NCI-H345 (cell line): ENCODE data around the gene KCTD20.
"Not testable (repeated sequence)": the region's sequence is repeated elsewhere in the genome, so short reads cannot be mapped to it uniquely, and the experiment has no call there.

Experiments used
- DNase-seq: peaks from one replicate; lab custom pipeline; 2025; lab: John Stamatoyannopoulos, UW

KCTD20 gene

DNA sequence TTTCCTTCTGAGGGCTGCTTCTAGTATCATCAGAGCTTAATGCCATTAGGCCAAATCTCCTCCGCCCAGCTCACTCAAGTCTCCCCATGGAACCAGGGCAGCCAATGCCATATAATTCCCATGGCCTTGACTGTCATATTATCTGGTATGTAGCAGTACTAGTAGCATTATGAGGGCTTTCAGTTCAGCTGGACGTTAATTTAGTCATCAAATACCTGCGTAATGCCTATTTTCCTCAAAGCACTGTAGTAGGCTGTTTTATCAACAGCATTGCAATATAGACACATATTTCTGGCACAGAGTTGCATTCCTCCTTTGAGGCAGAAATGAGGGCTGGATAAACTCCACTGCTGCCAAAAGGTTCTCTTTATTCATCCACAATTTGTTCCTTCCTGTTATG, 1.7 kb downstream of the KCTD20 start:
- DNase-seq: no peak

DNA sequence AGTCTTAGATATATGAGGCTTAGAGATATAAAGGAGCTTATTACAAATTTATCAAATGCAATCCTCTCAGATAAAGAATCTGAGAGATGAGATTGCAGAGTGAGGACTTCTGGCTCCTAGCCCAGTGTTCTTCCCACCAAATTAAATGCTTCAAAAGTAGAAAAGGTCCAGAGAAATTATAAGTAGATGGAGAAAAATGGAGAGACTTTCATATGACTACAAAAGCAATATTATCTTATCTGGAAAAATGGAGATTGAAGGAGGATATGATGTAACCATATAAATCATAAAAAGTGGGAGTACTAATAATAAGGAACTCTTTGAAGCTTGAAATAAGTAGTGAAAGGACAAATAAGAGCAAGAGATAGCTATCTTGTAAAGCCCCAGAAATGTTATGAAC, 2.8 kb downstream of the KCTD20 start:
- no peak for DNase-seq

DNA sequence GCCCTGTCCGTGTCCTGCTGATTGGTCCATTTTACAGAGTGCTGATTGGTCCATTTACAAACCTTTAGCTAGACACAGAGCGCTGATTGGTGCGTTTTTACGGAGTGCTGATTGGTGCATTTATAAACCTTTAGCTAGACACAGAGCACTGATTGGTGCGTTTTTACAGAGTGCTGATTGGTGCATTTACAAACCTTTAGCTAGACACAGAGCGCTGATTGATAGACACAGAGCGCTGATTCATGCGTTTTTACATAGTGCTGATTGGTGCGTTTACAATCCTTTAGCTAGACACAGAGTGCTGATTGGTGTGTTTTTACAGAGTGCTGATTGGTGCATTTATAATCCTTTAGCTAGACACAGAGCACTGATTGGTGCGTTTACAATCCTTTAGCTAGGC, 6.4 kb downstream of the KCTD20 start:
- DNase-seq: not testable (repeated sequence)

DNA sequence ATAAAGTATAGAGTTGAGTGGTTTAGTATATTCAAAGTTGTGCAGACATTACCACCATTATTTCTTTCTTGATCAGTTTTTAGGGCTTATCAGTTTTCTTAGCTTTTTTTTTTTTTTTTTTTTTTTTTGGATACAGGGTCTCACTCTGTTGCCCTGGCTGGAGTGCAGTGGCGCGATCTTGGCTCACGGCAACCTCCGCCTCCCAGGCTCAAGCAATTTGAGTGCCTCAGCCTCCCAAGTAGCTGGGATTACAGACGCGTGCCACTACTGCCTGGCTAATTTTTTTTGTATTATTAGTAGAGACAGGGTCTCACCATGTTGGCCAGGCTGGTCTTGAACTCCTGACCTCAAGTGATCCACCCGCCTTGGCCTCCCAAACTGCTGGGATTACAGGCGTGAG, 10.1 kb downstream of the KCTD20 start:
- not testable (repeated sequence) for DNase-seq

DNA sequence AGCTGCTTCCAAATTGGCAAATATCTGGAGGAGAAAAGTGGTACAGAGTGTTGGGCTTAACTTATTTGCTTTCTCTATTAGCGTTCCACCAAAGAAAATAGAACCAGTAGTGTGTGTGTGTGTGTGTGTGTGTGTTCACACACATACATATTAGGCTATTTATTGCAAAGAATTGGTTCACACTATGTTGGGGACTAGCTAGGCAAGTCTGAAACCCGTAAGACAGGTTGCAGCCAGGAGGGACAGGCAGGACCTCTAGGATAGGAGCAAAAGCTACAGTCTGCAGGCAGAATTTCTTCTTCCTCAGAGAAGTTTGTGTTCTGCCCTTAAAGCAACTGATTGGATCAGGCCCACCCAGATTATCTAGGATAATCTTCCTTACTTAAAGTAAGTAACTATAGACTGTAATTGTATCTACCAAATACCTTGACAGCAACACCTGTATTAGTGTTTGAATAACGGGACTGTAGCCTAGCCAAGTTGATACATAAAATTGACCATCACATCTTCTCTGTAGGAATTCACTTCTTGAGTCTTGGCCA, 12.8 kb downstream of the KCTD20 start:
- DNase-seq: no peak

DNA sequence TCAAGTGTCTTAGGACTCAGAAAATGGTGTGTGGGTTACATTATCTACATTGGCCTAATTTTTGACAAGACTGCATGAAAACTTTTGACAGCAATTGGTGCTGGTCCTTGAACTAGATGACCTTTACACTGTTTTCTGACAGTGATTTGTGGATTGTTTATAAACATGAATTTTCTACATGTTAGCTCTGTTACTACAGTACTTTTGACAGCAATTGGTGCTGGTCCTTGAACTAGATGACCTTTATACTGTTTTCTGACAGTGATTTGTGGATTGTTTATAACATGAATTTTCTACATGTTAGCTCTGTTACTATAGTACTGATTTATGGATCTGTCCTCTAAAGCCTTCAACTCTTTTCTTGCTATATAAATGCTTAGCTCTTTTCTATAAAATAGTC, 16.7 kb downstream of the KCTD20 start:
- no peak for DNase-seq

DNA sequence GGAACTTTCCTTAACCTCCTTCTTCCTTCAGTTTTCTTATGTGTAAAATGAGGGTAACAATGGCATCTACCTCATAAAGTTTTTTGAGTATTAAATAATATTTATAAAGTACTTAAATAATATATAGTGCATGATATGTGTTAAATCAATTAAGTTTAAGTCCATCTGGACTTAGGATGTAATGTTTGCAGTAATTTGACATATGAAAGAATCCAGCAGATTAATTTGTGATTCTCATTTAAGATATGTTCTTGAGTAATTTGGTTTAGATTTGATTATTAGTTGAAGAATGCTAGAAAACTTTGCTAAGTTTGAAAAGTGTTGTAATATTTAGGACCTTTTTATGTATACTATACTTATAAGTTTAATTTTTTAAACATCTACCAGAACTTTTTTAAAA, 18.1 kb downstream of the KCTD20 start:
- DNase-seq: no peak

DNA sequence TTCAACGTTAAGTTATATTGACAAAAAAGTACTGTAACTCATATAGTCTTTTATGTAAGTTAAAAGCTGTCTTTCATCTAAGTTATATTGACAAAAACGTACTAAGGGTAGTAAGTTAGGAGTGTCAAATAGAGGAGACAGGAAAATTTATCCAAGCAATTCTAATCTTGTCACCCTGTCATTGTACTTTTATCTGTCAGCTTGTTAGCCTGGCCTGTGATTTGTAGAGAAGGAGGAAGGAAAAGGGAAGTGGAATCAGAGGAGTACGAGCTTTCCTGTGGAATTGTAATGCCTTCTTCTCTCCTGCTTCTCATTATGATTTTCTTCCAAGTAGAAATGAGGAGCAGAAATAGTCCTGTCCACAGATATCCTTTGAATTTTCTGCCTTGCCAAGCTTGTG, 18.8 kb downstream of the KCTD20 start:
- DNase-seq: no peak

DNA sequence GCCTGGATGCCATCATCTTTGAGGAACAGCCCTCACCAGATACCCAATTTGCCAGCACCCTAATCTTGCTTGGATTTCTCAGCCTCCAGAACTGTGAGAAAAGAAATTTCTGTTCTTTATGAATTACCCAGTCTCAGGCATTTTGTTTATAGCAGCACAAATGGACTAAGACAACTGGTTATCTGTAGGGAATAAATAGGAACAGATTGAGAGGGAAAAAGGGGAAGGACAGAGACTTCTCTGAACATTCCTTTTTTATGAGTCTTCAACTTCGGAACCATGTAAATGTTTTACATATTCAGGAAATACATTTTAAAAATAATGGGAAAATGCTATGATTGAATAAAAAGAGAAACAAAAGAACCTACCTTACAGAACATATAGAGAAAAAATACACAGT, 20.9 kb downstream of the KCTD20 start:
- DNase-seq: no peak

DNA sequence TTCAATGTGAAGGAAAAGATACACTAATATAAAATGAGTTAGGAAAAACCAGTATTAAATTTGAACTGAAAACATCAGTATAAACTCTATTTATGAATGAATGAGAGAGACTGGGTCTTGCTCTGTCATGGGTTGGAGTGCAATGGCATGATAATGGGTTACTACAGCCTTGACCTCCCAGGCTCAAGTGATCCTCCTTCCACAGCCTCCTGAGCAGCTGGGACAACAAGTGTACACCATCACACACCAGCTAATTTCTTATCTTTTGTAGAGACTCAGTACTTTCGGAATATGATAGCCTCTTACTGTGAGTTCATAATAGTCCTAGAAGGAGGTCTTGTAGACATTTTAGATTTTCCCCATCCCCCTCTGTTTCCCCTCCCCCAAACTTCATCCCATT, 21.4 kb downstream of the KCTD20 start:
- DNase-seq: no peak

DNA sequence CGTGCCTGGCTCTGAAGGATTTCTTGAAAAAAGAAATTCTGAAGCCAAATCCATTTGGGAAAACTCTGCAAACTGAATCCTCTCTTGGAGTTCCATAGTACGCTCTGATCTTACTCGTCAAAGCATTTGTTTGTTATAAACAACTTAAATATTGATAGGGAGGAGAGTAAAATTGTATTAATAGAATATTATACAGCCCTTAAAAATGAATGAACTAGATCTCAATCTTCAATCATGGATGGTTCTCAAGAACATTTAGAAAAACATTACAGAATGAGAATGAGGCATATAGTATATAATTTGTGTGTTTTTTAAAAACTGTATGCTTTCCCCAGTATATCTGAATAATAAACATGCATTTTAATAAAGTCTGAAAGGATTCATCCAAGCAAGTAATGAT, 24.8 kb downstream of the KCTD20 start:
- DNase-seq: no peak

DNA sequence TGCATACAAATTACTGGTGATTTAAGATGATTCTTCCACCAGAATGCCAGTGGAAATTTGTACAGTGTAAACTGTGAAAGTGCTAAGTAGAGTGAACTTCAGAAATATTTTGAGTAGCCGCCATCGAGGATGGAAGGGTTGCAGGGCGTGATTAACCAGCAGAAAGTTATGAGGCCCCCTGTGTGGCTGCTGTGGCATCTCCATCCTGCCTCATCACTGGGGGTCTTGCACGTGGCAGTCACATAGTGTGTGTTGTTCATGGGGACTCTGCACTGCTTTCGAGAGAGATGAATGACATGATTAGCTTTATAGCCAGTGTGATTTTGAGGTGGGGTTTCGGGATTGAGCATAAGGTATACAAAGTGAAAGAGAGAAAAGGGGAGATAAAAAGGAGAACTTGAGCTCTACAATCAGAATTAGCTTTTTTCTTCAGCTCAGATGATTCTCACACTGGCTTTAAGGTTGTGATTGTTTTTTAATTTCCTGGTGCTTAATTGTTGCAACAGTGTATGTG, 26.4 kb downstream of the KCTD20 start:
- no peak for DNase-seq

DNA sequence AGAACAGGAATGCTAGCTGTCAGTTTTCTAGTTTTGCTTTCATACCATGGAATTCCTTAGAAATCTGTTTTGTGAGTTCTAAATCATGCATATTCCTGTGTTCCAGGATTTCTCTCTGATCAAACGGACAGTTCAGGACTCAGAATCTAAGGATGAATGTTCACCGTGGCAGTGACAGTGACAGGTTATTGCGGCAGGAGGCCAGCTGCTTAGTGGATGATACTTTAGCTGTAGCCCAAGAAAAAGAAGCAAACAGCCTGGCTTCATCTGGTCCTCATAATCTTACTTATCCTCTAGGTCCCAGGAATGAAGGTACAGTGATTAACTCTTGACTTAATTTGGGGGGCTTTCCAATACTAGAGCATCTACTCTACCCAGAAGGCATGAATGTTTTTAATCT, 27.1 kb downstream of the KCTD20 start:
- DNase-seq: no peak

DNA sequence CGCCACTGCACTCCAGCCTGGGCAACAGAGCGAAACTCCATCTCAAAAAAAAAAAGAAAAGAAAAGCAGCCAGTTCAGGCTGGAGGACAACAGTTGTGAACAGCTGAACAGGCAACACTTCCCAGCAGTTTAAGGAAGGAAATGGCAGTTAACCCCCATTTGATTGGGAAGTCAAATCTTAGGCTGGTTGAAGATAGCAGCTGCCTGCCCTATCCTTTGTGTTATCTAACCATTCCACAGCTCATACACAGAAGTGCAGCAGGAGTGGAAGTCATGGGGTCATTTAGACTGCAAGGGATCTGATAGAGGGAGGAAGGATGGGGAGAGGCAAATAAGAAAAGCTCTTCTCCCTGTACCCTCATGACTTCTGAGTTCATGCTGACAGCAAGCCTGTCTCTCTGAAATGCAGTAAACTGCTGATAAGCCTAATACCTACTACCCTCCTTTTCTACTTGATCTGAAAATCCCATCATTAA, 35.3 kb downstream of the KCTD20 start:
- no peak for DNase-seq

DNA sequence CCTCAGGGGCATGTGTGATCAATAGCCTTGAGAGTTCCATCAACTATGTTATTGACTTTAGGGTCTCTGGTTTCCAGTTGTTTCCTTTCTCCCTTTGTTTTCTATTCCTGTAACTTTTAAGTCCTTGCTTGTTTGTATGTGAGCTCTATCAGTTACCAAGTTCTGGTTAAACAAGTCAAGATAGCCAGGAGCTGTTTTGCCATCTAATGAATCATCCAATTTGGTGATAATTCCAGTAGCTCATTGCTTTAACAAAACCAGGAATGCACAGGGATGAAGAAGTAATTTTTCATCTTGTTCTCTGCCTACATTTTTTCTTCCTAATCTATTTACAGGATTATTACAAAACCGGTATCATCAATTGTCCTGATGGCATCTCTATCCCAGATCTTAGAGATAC, 36.5 kb downstream of the KCTD20 start:
- DNase-seq: no peak

DNA sequence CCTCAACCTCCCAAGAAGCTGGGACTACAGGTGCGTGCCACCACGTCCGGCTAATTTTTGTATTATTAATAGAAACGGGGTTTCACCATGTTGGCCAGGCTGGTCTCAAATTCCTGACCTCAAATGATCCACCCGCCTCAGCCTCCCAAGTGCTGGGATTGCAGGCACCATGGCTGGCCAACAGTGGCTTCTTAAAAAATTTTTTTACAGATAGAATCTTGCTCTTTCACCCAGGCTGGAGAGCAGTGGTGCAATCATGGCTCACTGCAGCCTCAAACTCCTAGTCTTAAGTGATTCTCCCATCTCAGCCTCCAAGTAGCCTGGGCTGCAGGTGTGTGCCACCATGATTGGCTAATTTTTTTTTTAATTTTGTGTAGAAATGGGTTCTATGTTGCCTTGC, 40.5 kb downstream of the KCTD20 start:
- DNase-seq: not testable (repeated sequence)

DNA sequence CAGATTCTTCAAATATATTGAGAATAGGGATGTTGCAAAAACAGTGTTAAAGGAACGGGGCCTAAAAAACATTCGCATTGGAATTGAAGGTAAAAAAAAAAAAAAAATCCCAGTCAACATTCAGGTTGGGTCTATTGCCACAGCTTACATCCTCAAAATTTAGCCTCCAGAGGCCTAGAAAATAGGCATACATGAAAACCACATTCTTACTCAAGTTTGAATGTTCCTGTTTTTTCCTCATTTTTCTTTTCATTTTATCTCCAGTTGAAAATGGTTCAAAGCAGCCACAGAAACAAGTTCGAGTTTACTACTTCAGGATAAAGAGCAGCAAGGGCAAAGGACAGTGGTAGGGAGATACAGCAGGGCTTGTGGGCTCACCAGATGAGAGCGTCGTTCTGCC, 41.9 kb downstream of the KCTD20 start:
- no peak for DNase-seq

DNA sequence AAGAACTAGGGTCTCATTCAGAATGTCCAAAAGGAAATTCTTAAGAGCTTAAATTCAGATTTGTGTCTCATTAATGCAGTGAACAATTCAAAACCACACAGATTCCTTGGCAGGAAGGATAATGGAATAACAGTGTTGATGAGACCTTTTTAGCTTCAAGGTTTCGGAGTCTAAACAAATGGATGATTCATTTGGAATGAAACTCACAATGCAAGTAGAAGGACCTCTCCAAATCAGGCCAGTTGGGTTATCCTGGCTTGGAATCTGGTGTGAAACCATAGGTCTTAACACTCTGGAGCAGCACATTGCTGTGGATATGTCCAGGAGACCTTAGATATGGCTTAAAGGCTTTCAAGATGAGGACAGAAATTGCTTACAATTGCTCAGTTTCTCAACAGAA, 44.9 kb downstream of the KCTD20 start:
- no peak for DNase-seq

DNA sequence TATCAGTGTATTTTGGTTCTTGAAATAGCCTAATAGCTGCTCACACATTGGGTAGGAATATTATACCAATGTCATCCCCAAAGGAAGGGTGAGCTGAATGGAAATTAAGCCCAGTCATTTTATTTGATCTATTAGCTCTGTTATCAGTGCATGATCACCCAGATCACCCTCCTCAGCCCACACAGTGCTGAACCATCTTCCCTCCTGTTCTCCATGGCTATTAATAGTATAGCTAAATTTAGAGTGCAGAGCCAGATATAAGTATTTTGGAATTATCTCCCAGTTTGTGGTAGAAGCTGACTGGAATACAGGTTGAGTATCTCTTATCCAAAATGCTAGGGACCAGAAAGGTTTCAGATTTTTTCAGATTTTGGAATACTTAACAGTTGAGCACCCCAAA, 45.4 kb downstream of the KCTD20 start:
- no peak for DNase-seq

DNA sequence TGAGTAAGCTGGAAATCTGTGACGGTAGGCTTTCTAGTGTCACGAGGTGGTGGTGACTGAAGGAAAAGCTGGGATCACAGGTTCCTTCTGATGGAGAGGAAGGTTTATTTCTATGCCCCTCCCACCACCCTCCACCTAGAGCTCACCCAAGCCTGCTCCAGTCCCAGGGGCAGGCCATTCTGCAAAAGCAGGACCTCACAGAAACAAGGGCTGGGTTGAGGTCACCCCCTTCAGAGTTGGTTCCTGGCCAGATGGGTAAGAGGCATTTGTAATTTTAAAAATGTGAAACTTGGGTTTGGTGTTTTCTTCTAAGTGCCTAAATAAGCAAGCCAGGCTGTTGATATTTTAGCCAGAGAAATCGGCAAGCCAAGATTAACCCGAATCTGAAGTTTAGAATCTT, 46.6 kb downstream of the KCTD20 start:
- DNase-seq: no peak

DNA sequence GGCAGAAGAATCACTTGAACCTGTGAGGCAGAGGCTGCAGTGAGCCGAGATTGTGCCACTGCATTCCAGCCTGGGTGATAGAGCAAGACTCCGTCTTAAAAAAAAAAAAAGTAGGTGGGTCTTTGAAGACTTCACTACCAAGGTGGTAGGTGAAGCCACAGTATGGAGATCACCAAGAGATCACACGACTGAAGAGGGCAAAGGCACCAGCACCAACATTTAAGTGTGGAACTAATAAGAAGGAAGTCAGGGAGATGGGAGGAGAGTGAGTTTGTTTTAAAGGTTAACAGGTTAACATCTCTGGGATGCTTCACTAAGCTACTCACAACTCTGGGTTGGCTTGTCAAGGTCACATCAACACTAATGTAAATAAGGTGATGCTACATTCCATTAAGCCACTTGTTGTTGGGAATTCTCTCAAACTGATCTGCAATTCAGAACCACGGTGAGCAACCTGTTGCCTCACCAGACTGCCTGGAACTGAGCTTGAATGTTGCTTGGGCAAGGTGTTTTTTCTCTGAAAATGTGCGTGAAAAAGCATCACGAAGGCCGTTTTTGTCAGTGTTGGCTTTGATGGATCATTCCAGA, 48.7 kb downstream of the KCTD20 start:
- no peak for DNase-seq

DNA sequence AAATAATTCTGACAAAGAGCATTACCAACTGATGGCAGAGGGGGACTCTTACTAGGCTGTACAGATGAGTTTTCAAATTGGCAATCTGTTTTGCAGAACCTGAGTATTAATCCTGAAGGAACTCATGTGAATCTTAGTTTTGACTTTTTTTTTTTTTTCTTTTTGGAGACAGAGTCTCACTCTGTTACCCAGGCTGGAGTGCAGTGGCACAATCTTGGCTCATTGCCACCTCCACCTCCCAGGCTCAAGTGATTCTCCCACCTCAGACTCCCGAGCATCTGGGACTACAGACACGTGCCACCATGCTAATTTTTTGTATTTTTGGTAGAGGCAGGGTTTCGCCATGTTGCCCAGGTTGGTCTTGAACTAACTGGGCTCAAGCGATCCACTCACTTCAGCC, 49.3 kb downstream of the KCTD20 start:
- DNase-seq: no peak

DNA sequence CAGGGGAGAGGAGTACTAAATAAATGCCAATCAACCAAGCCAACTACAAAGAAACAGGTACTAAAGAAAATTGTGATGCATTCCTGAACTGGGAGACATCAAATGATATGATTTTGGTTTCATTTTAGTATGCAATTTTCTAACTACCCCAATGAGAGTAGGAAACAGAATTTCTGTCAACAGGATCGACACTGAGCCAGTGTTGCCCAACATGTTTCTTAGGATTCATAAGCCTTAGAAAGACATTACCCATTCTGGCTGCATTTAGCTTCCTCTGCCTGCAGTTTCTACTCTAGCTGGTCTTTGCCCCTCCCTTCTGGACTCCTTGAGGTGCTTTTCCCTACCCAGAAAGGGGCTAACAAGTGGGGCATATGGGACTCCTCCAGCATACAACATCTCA, 49.8 kb downstream of the KCTD20 start:
- DNase-seq: no peak

DNA sequence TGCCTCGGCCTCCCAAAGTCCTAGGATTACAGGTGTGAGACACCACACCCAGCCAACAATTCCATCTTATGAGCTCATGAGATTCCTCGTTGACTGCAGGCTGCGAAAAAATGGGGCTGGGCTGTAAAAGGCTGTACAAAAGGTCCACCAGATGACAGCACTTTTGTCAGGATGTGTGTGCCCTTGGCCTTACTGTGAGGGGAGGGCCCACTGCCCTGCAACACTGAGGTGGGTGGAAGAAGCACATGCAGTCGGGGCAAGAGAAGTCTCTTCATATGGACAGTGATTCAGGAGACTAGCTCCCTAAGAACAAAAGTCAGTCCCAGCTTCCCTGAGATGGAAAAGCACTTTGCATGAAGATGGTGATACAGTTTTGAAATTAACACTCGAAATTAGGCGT, 50.5 kb downstream of the KCTD20 start:
- DNase-seq: no peak
